Measurements from ENCODE around the gene EWSR1. TPM values are rescaled to one million over a fixed set of nuclear protein-coding genes. Genes with fewer than 3 reads are reported as not detected.

Gene EWSR1
- total RNA-seq, 1 experiment from 2014 or later, result 462 TPM

GRCh38 chr22:29337631-29338284 lies 69.7 kb downstream of the EWSR1 start:
- no peak for DNase-seq
- Histone ChIP-seq H2BK5ac (ENCODE audit: insufficient read length, low read length) (no peak overlapping the region), H3K9ac (ENCODE audit: extremely low read depth, insufficient read length, low read length) (no peak overlapping the region), H3K4ac (ENCODE audit: low read depth, low read length) (no peak overlapping the region), H2AFZ (ENCODE audit: low read length) (no peak overlapping the region), H2BK120ac (ENCODE audit: low read depth, low read length, poor library complexity, severe bottlenecking) (no peak overlapping the region), H3K56ac (ENCODE audit: insufficient read length, low read depth, low read length) (no peak overlapping the region), H4K91ac (ENCODE audit: insufficient read length, low read depth, low read length) (no peak overlapping the region), H4K8ac (replicated peaks; ENCODE audit: insufficient read length, low read depth, low read length) (no peak overlapping the region), H3K4me2 (ENCODE audit: insufficient read depth, insufficient read length, low read length) (no peak overlapping the region), H3K79me1 (ENCODE audit: insufficient read depth, low read depth, low read length, poor library complexity, severe bottlenecking) (no peaks in the 10 kb centered on the region), H3K9me3 (ENCODE audit: control insufficient read depth, low read depth, low read length) (no peaks in the 10 kb centered on the region), H3T11ph (ENCODE audit: low read length) (no peak overlapping the region), H3K23me2 (ENCODE audit: insufficient read length, low read depth, low read length, poor library complexity, severe bottlenecking) (no peaks in the 10 kb centered on the region), H3K79me2 (ENCODE audit: insufficient read depth, low read length) (no peaks in the 10 kb centered on the region), H2BK20ac (ENCODE audit: low read depth, low read length, poor library complexity, severe bottlenecking) (no peak overlapping the region), H4K20me1 (ENCODE audit: control insufficient read depth, insufficient read depth, insufficient read length) (peaks cover under 1% of the 10 kb centered on the region), H3K27ac (ENCODE audit: insufficient read length, low read depth, low read length) (no peak overlapping the region), H2BK12ac (ENCODE audit: insufficient read length, low read depth, low read length) (no peak overlapping the region), H3K4me1 (ENCODE audit: insufficient read depth, low read length) (no peaks in the 10 kb centered on the region), H3K14ac (ENCODE audit: insufficient read depth, low read length) (no peak overlapping the region), H3K23ac (ENCODE audit: insufficient read length, low read depth, low read length) (no peak overlapping the region), H4K5ac (ENCODE audit: insufficient read length, low read depth, low read length) (no peak overlapping the region), H2AK5ac (ENCODE audit: insufficient read length, low read length) (no peak overlapping the region), H2BK15ac (ENCODE audit: low read depth, low read length) (no peak overlapping the region), H3K27me3 (ENCODE audit: insufficient read depth, low read length) (no peaks in the 10 kb centered on the region), H3K18ac (ENCODE audit: insufficient read length, low read depth, low read length) (no peak overlapping the region)
- Mint-ChIP-seq H3K27me3 (ENCODE audit: low read depth) (no peaks in the 10 kb centered on the region), H3K9me3 (no peaks in the 10 kb centered on the region), H3K4me3 (no peak overlapping the region), H3K36me3 (ENCODE audit: insufficient read depth in 1 of 3, low read depth in 3 of 3) (peaks cover 27 to 82% (median 63%) of the 10 kb centered on the region in 3 experiments), H3K4me1 (no peaks in the 10 kb centered on the region), H3K27ac (peak overlapping the region in 1 of 3 experiments; percentile 67; a peak in 1 of 7 replicates)
- no peak for TF ChIP-seq CTCF (conservative IDR thresholded peaks at IDR 0.05)
- WGBS (ENCODE audit: extremely low coverage, insufficient read length, low lambda C conversion rate), result no CpG with 5 or more reads among the region's 12 CpGs
